NCI-H187 treated with DMSO at 0.1 percent for 48 hours (cell line): ENCODE results near the gene PLA2G7.

Source experiments
- DNase-seq: peaks from one replicate; lab custom pipeline; 2025; lab: John Stamatoyannopoulos, UW

The PLA2G7 gene

DNA sequence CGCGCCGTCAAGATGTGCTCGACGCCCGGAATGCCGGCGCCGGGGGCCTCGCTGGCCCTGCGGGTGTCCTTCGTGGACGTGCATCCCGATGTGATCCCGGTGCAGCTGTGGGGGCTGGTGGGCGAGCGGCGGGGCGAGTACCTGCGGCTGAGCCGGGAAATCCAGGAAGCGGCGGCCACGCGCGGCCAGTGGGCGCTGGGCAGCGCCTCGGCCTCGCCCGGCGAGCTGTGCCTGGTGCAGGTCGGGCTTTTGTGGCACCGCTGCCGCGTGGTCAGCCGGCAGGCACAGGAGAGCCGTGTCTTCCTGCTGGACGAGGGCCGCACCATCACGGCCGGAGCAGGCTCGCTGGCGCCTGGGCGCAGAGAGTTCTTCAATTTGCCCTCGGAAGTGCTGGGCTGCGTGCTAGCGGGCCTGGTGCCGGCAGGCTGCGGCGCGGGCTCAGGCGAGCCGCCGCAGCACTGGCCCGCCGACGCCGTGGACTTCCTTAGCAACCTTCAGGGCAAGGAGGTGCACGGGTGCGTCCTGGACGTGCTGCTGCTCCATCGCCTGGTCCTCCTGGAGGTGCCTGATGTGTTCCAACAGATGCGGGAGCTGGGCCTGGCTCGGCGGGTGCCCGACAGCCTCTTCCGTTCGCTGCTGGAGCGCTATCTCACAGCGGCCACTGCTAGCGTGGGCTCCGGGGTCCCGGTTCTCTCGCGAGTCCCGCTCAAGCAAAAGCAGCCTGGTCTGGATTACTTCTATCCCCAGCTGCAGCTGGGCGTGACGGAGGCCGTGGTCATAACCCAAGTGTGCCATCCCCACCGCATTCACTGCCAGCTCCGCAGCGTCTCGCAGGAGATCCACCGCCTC lies 46.8 kb downstream of the PLA2G7 start:
- no peak for DNase-seq

DNA sequence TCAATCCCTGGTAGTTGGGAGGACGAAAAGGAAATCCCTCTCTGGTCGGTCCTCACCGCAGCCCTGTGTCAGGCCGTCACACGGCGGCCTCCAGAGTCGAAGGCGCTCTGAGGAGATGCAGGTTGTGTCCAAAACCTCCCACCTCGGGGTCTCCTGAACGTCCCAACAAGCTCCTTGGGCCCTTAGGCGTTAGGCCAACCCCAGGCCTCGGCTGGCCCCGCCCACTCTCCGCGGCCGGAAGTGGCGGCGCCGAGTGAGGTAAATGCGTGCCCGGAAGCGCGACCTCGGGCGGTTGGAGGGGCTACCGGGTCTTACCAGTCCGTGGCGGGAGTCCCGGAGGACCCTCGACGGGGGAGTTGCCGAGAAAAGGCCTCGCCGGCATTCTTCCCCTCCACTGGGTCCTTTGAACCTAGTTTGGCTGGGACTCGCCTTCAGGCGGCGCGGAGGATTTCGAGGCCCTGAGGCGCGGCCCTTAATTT lies 47.5 kb downstream of the PLA2G7 start, which contains the start of gene TDRD6:
Gene TDRD6, plus strand, starts transcription at position 267 of the 479 bp plus-strand sequence. CDS start 244 bp downstream, outside the sequence.
- DNase-seq = no peak

DNA sequence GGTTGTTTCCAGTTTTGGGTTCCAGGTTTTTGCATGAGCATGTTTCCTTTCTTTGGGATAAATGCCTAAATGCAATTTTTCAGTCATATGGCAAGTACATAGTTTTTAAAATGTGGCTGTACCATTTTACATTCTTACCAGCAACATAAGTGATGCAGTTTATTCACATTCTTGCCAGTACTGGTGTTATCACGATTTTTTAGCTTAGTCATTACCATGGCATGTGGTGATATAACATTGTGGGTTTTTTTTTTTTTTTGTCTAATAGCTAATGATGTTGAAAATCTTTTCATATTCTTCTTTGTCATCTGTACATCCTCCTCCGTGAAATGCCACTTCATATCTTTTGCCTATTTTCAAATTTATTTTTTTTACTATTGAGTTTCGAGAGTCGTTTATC lies 50.4 kb downstream of the PLA2G7 start:
- no peak for DNase-seq

DNA sequence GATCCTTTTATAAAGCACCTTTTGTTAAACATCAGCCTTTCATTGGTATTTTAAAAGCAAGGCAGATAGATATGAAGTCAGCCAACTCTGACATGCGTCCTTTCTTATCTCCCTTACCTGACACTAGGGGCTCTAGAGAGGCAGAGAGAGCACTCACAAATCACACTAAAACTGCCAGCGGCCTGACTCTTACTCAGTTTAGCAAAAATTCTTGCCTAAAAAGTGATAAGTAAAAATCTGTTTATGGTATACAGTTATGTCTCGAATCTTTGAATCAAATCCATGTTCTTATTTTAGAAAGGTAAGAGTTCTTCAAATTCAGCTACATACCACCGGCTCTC lies 57.9 kb downstream of the PLA2G7 start:
- no peak for DNase-seq

DNA sequence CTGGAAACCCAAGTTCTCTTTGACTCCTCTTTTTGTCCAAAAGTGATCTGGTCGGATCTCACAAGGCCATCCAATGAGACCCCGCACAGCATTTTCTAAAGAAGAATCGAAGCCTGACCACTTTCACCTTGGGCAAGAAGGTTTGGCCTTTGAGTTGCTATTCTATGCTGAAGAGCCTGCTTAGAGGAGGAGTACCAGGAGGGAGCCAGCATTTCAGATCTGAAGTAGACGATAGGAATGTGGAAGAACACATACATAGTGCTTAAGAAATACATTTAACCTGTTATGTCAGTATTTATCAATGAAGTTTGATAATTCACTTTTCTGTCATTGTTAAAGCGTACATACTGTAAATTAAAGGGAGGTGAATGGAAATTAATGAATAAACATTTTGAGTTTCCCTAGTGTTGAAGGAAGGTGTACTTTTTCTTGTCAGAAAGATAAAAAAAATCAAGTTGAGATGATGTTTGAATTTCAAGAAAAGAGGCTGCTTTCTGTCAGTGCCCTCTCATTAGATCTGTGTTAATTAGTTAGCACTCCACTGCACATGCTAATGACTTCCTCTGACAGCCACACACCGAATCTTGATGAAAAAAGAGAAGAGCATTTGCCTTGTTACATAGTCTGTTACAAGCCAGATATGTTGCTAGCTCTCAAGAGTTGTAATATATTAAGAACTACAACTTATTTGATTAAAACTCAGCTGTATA lies 58.4 kb downstream of the PLA2G7 start:
- DNase-seq = no peak

DNA sequence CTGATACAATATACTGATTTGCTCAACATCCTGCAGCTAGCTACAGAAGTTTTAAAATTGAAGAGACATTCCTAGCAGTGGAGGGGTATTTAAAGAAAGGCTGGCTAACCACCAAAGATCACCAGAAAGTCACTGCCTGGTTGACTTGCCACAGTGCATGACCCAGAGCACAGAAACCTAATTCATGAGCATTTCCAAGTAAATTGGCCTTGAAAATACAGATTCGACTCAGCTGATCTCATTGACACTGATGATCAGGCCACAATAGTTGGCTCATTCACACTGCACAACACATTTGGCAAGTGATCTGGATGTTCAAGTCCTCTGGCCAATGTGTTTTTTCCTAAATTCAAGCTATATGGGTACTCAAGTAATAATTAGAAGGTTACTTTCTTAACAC lies 60.8 kb downstream of the PLA2G7 start:
- no peak for DNase-seq

DNA sequence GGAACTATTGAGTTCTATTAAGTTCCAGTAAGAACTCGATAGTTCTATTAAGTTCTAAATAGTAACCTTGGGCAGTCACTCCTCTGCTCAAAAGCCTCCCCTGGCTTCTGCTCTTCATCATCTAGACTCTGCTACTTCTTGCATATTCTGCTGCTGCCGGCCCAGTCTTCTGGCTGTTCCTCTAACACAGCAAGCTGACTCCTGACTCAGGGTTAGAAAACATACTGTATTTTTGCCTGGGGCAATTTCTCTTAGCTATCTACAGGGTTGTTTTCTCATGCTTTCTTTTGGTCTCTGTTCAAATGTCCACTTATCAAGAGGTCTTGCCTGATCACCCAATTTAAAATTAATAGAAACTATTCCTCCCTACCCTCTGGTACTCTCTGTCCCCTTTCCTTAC lies 67.8 kb downstream of the PLA2G7 start:
- no peak for DNase-seq

DNA sequence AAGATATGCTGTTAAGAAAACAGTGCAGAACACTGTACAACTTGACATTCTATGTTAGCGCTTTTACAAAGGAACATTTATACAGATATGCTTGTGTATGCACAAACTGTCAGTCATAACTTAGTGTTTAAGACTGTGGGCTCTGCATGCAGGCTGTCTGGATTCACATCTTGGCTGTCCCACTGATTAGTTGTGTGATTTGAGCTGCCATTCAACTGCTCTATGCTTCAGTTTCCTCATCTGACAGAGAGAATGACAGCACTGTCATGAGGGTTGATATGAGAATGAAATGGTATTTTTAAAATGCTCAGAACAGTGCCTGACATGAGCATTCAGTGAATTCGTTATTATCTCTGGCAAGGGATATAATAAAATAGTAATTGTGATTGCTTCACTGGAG lies 73.7 kb downstream of the PLA2G7 start:
- no peak for DNase-seq

DNA sequence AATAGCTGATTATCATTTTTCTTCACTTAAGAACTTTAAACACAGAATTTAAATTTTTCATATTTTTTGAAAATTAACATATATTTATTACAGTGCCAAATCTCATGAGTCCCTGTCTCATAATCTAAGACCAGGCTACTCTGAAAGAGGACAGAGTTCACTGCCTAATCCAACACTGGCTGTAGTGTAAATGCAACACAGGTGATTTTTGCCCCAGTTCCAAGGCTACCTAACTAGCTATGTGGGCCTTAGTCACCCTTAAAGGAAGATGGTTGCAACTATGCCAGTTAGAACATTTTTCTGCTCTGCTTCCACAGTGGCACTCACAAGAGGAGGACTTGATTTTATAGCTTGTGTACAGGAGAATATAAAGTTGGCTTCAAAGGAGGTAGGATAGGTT lies 77.5 kb downstream of the PLA2G7 start:
- no peak for DNase-seq

DNA sequence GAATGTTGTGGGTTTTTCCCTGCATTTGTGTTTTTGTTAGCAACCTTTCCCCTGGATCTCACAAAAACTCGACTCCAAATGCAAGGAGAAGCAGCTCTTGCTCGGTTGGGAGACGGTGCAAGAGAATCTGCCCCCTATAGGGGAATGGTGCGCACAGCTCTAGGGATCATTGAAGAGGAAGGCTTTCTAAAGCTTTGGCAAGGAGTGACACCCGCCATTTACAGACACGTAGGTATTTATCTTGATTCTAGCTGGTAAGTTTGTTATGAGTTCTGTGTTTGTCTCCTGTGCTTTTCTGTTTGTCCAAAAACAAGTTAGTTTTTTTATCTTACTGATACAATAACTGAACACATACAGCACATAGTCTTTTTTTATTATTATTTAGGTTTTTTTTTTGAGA lies 79.4 kb downstream of the PLA2G7 start:
- DNase-seq = no peak
